OCI-M2 (cell line): ENCODE data around the gene TMEM61.
"Not testable (repeated sequence)": the region's sequence is repeated elsewhere in the genome, so short reads cannot be mapped to it uniquely, and the experiment has no call there.

Source experiments
- DNase-seq: peaks from one replicate; lab custom pipeline; 2025; ENCODE audit not compliant: unreplicated experiment; lab: John Stamatoyannopoulos, UW

Gene TMEM61

GRCh38 chr1:54980528-54981241 lies at the start of gene TMEM61:
Gene TMEM61, plus strand, starts transcription at chr1:54980628. Its CDS starts 438 bp downstream, at chr1:54981066.
- DNase-seq: no peak

- DNase-seq: no peak
These were observed 49.1 kb upstream of the TMEM61 start for GRCh38 chr1:54931275-54931840.

GRCh38 chr1:54934081-54934480 lies 46.3 kb upstream of the TMEM61 start:
- not testable (repeated sequence) for DNase-seq

- DNase-seq: no peak
These were observed 45.6 kb upstream of the TMEM61 start for GRCh38 chr1:54934869-54935268.

- no peak for DNase-seq
These were observed 43.6 kb upstream of the TMEM61 start for GRCh38 chr1:54936791-54937190.

GRCh38 chr1:54937469-54937868 lies 43.0 kb upstream of the TMEM61 start:
- no peak for DNase-seq

GRCh38 chr1:54938955-54939354 lies 41.5 kb upstream of the TMEM61 start:
- not testable (repeated sequence) for DNase-seq

GRCh38 chr1:54940042-54940441 lies 40.4 kb upstream of the TMEM61 start:
- no peak for DNase-seq

- DNase-seq: no peak
These were observed 37.5 kb upstream of the TMEM61 start for GRCh38 chr1:54942976-54943375.

GRCh38 chr1:54944610-54945392 lies 35.6 kb upstream of the TMEM61 start:
- no peak for DNase-seq

- no peak for DNase-seq
These were observed 35.0 kb upstream of the TMEM61 start for GRCh38 chr1:54945393-54945936.

- no peak for DNase-seq
These were observed 32.9 kb upstream of the TMEM61 start for GRCh38 chr1:54947540-54947939.

- DNase-seq: no peak
These were observed 31.4 kb upstream of the TMEM61 start for GRCh38 chr1:54949053-54949452.

- no peak for DNase-seq
These were observed 30.4 kb upstream of the TMEM61 start for GRCh38 chr1:54950006-54950368.

- no peak for DNase-seq
These were observed 29.9 kb upstream of the TMEM61 start for GRCh38 chr1:54950369-54951163.

- DNase-seq: no peak
These were observed 28.6 kb upstream of the TMEM61 start for GRCh38 chr1:54951810-54952226.

GRCh38 chr1:54952950-54953718 lies 27.3 kb upstream of the TMEM61 start:
- no peak for DNase-seq

GRCh38 chr1:54953846-54954245 lies 26.6 kb upstream of the TMEM61 start:
- DNase-seq: no peak

GRCh38 chr1:54955359-54955758 lies 25.1 kb upstream of the TMEM61 start:
- no peak for DNase-seq

- no peak for DNase-seq
These were observed 23.7 kb upstream of the TMEM61 start for GRCh38 chr1:54956726-54957125.
